CD4-positive, alpha-beta T cell treated with Interleukin-10 for 1 hour (primary cell): ENCODE data around the gene ASPM.
"Not testable (repeated sequence)": the region's sequence is repeated elsewhere in the genome, so short reads cannot be mapped to it uniquely, and the experiment has no call there.

Source experiments
- DNase-seq: peaks from one replicate; pipeline ENCODE4 v3.0.0-alpha.2; 2020

Gene ASPM

GRCh38 chr1:197080323-197080722, 66.1 kb downstream of the ASPM start:
- DNase-seq = no peak

GRCh38 chr1:197076585-197076984, 69.9 kb downstream of the ASPM start:
- no peak for DNase-seq

- no peak for DNase-seq
Measured at GRCh38 chr1:197073978-197074377, 72.5 kb downstream of the ASPM start.

GRCh38 chr1:197067457-197067818, 79.0 kb downstream of the ASPM start:
- no peak for DNase-seq

GRCh38 chr1:197066719-197067456, 79.6 kb downstream of the ASPM start, which contains the start of gene F13B:
Gene F13B (minus strand): TSS chr1:197067260. CDS start chr1:197067223, 37 bp downstream.
- DNase-seq = no peak

GRCh38 chr1:197066277-197066676, 80.2 kb downstream of the ASPM start:
- no peak for DNase-seq

GRCh38 chr1:197065559-197065958, 80.9 kb downstream of the ASPM start:
- no peak for DNase-seq

GRCh38 chr1:197063212-197063611, 83.3 kb downstream of the ASPM start:
- DNase-seq = no peak

- DNase-seq = no peak
Measured at GRCh38 chr1:197062692-197063091, 83.8 kb downstream of the ASPM start.

- DNase-seq = no peak
Measured at GRCh38 chr1:197049100-197049499, 97.4 kb downstream of the ASPM start.

GRCh38 chr1:197042676-197043341, 103.7 kb downstream of the ASPM start:
- no peak for DNase-seq

- DNase-seq = peak; percentile 4
Measured at GRCh38 chr1:197041486-197042353, 104.7 kb downstream of the ASPM start.

- DNase-seq = no peak
Measured at GRCh38 chr1:197036861-197037260, 109.6 kb downstream of the ASPM start.

GRCh38 chr1:197034631-197035339, 111.7 kb downstream of the ASPM start:
- not testable (repeated sequence) for DNase-seq
